Loucy (cell line): ENCODE results near the gene KIF23.

ENCODE experiments used
- CTCF ChIP-seq: fragments of 200-600 bp; sonication (generic); conservative IDR thresholded peaks from 2 replicates; pipeline ENCODE4 v1.5.1; 2014; ENCODE audit warnings: mild to moderate bottlenecking, antibody characterized with exemption, low read length
- EZH2phosphoT487 ChIP-seq: fragments of 200-600 bp; IDR thresholded peaks from 2 replicates; pipeline ENCODE4 v1.6.1; 2018; ENCODE audit warnings: antibody characterized with exemption, mild to moderate bottlenecking, moderate library complexity, borderline replicate concordance

GRCh38 chr15:69472562-69472961 lies 58.4 kb downstream of the KIF23 start:
- no peak for TF ChIP-seq CTCF
- TF ChIP-seq EZH2phosphoT487 = no peak
